Jurkat, Clone E6-1 (cell line): ENCODE results near the gene VPS54. TPM values are rescaled to one million over a fixed set of nuclear protein-coding genes. Genes with fewer than 3 reads are reported as not detected.
A peak's percentile ranks its signal among the peaks of the same experiment; 100 is the strongest.

Source experiments
- DNase-seq: peaks from one replicate; pipeline ENCODE4 v3.0.0-alpha.2; 2011; ENCODE audit warnings: low read depth, low spot score
- H3K4me3 ChIP-seq: 2 replicates; pipeline ENCODE4 v1.5.1; 2011; ENCODE audit warnings: mild to moderate bottlenecking, low read length, control low read depth, moderate library complexity
- polyA plus RNA-seq: library from polyadenylated mRNA; unstranded; fragments of >200 nt; gene quantifications from one replicate; pipeline ENCODE4 v1.2.1, GENCODE V29; 2012; ENCODE audit warnings: missing spikeins; ENCODE audit not compliant: insufficient read length, insufficient read depth

Gene VPS54, protein sequence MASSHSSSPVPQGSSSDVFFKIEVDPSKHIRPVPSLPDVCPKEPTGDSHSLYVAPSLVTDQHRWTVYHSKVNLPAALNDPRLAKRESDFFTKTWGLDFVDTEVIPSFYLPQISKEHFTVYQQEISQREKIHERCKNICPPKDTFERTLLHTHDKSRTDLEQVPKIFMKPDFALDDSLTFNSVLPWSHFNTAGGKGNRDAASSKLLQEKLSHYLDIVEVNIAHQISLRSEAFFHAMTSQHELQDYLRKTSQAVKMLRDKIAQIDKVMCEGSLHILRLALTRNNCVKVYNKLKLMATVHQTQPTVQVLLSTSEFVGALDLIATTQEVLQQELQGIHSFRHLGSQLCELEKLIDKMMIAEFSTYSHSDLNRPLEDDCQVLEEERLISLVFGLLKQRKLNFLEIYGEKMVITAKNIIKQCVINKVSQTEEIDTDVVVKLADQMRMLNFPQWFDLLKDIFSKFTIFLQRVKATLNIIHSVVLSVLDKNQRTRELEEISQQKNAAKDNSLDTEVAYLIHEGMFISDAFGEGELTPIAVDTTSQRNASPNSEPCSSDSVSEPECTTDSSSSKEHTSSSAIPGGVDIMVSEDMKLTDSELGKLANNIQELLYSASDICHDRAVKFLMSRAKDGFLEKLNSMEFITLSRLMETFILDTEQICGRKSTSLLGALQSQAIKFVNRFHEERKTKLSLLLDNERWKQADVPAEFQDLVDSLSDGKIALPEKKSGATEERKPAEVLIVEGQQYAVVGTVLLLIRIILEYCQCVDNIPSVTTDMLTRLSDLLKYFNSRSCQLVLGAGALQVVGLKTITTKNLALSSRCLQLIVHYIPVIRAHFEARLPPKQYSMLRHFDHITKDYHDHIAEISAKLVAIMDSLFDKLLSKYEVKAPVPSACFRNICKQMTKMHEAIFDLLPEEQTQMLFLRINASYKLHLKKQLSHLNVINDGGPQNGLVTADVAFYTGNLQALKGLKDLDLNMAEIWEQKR
- 8.5 TPM for polyA plus RNA-seq

DNA sequence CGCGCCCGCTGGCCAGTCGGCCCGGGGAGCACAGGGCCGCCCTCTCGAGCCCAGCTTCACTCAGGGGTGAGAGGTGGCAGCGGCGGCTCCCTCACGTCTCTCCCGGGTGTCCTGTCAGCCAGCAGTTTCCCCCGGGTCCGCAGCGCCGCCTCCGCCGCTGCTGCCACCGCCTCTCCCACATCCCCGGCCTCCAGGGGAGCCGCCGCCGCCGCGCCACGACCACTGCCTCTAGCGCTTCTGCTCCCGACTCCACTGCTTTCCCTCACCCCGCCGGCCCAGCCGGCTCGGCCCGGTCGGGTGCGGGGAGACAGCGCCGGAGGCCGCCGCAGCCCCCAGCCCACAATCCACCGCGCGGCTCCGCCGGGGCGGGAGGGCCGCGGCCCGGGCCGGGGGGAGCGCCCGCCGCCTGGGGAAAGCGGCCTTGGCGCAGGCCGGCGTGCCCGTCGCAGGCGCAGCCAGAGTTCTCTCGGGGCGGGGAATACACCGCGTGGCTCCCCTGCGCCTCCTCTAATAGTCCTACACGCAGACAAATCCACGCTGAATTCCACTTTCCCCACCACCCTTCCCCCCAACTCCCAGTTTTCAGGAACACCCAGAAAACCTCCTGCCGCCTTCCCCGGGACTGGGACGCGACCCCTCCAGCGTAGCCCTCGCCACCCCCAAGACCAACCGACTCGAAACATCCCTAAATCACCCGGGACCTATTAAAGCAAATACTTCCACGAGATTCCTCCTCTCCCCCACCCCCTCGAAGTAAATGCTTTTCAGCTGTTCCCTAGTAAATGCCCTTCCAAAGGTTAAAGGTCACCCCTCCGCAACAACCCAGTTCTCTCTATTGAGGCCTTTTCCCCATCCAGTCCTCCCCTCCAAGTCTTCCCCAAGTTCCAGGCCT is at the start of gene VPS54:
Gene VPS54 (minus strand): TSS at position 346 of the 892 bp plus-strand sequence. CDS start 35,429 bp downstream, outside the sequence.
- H3K4me3 ChIP-seq: peak within 1 kb of the TSS; percentile 78
- DNase-seq: no peak

DNA sequence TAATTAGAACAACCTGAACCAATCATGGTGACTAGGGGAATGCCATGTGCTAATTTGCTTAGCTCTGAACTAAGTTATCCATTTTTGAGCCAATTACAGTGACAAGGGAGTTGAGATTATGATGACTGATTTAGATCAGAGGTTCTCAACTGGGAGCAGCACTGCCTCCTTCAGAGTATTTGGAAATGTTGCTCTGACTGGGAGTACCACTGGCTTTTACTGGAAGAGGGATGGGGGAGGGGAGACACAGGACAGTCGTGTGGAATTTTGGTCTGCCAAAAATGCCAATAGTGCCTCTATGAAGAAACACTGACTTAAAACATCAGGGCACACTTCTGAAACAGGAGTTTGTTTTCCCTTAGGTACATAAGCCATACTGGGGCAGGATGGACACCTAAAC is 48.1 kb upstream of the VPS54 start:
- DNase-seq: no peak

DNA sequence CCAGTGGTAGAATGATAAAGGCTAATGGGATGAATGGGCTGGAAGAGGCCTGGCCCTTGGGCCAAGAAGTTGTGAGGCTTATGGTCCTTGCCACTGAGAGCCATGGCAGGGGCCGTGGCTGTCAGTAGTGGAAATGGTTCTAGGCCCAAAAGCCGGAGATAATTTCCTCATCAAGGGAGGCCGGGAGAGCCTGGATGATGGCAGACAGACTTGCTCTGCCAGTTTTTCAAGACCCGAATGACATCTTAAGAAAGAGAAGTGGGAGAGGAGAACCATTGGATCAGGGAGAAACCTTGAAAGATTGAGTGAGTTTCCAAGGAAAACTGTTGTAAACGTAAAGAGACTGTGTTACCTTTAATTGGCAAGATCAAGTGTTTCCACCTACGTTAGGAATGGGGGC is 46.3 kb upstream of the VPS54 start:
- DNase-seq: no peak
- H3K4me3 ChIP-seq: no peak overlapping the region

More for the DNA sequence above, 48.1 kb upstream of the VPS54 start:
- H3K4me3 ChIP-seq: no peak overlapping the region

DNA sequence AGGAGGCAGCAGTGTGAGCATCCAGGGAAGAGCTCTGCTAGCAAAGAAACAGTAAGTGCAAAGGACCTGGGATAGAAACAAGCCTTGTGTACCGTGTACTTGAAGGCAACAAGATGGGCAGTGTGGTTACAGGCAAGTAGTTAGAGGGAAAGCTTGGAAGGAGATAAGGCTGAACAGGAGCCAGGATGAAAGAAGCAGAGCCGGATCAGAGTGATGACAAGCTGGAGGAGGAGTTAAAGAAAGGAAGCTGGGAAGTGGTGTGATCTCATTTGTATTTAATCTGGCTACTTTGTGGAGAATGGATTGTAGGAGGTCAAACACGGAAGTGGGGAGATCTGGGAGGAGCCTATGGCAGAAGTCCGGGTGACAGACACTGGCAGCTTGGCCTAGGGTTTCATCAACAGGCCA is 44.7 kb upstream of the VPS54 start:
- DNase-seq: no peak
- H3K4me3 ChIP-seq: no peak overlapping the region

DNA sequence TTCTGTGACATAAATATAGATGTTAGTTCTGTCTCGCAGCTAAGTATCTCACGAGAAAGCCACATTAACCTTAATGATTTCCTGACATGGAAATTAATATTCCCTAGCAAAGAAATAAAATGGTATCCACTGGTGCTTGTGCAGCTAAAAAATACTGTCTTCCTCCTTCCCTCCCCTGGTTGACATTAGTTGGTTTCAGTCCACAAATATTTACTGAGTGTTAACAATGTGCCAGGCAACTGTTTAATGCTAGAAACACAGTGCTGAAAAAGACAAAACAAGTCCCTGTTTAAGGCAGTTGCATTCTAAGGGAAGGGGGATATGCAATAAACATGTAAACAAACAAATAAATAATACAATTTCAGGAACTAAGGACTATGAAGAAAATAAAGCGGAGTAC is 44.2 kb upstream of the VPS54 start:
- DNase-seq: no peak
- no peak overlapping the region for H3K4me3 ChIP-seq

DNA sequence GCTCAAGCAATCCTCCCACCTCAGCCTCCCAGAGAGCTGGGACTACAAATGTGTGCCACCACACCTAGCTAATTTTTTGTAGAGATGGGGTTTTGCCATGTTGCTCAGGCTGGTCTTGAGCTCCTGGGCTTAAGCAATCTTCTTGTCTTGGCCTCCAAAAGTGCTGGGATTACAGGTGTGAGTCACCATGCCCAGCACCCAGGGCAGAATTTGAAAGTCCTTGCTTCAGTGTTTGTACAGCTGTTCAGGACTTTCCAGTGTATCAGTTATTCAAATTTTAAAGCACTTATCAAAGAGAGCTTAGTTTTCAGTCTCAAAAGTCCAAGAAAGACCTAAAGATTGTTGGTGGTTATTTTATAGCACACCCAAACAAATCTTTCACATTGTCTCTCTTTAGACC is 43.6 kb upstream of the VPS54 start:
- no peak overlapping the region for H3K4me3 ChIP-seq
- DNase-seq: no peak

DNA sequence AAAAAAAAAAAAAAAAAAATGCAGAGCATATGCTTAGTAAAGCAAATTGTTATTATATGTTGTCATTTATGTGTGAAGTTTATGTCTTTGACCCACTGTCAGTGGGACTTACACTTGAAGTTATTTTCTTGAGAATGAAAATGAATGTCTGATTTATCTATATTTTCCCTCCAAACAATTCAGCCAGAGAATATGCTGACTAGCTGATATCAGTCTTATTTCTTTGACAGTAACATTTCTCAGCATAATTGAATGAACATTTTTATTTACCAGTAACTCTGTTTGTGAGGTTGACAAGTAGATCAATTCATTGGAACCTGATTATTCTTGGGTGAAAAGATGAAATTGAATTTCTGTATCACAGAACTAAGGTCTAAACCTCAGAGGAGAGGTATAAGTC is 40.0 kb upstream of the VPS54 start:
- no peak for DNase-seq

DNA sequence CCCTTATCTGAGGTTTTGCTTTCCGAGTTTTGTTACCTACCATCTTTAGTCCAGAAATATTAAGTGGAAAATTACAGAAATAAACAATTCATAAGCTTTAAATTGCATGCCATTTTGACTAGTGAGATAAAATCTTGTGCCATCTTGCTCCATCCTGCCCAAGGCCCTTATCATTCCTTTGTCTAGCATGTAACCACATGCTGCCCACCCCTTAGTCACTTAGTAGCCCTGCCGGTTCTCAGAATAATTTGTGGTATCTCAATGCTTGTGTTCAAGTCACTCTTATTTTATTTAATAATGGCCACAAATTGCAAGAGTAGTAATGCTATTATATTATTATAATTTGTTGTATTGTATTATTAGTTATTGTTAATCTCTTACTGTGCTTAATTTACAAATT is 36.8 kb upstream of the VPS54 start:
- DNase-seq: no peak
- no peak overlapping the region for H3K4me3 ChIP-seq

More for the DNA sequence above, 40.0 kb upstream of the VPS54 start:
- H3K4me3 ChIP-seq: no peak overlapping the region

DNA sequence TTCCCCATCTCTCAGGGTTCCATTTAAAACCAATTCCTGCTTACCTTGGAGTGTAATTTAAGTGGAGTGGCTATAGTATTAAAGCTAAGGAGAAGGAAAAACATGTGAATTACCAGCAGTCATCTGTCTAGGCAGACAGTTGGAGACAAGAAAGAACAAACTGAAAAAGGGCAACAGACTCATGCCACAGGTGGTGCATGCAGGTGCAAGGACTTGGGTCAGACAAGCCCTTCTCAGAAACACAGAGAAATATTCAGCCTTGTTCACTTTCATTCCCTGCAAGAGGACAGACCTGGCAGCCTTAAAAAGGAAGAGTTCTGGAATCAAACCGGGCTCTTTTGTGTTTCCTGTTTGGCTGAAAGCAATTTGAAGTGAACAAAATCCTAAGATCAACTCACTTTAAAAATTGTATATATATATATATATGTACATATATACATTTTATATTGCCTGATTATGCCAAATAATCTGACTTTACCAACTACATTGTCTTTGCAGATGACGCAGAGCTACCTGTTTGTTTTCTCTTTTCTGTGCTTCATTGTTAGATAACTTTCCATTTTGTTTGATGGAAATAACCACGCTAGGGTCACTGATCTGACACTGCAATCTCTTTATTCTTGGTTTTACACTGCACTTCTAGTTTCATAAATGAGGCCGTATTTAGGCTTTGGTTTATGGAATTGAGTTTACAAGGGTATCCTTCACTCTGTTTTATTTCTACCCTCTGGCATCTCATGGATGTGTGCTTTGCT is 35.1 kb upstream of the VPS54 start:
- H3K4me3 ChIP-seq: no peak overlapping the region
- DNase-seq: peak; percentile 31

DNA sequence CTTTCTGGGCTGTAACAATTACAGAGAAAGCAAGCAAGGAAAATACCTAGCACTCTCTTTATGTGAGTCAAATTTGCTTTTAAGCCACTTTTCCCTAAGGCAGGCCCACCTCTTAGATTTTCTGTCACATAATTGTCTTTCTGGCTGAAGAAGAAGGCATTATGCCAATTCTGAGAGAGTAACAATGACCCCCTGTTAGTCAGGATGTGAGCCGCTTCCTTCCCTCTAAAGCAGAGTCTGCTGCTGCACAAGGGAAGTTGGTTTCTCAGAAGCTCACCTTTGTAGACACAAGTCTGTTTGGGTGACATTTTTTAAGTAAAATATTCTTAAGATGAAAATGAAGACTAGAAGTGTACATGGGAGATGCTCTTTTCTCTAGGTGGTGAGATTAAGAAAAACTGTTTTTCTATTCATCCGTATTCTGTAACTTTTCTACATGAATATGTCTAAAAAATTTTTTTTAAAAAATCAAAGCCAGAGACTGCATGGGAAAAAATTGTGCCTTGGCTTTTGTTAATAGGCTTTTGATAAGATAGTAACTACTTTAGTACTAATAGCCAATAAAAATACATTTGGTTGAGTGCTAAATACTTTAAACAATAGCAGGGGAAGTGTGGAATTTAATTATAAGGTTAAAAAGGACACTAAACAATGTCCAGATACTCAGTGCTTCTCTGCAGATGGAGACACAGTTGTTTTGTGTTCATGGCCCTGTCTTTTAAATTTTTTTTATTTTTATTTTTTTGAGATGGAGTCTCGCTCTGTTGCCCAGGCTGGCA is 33.4 kb upstream of the VPS54 start:
- no peak overlapping the region for H3K4me3 ChIP-seq
- peak; percentile 54 for DNase-seq

DNA sequence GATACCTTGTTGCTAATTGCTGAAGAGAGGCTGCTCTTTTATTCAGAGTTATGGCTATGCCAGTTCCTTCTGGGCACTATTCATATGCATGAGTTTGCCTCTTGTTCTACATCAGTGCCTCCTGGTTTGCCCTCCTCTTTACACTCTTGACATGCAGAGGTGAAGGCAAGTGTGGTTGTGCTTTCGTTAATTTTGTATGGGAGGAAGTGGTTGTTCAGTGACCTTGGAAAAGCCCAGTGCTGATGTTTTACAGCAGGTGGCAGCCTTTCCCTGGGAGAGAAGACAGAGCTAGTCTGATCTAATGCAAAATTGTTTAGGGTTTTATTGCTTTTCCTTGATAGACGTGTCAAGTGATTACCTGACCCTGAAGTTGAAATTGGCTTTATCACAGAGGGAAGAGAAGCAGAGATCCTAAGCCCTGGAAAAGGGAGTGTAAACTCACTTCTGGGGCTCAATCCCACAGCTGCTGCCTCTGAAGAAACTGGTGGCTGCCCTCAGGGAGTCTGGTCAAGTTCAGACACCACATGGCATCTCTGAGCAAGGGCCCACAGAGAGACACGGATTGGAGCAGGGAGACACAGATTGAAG is 30.5 kb upstream of the VPS54 start:
- no peak overlapping the region for H3K4me3 ChIP-seq
- peak; percentile 84 for DNase-seq

DNA sequence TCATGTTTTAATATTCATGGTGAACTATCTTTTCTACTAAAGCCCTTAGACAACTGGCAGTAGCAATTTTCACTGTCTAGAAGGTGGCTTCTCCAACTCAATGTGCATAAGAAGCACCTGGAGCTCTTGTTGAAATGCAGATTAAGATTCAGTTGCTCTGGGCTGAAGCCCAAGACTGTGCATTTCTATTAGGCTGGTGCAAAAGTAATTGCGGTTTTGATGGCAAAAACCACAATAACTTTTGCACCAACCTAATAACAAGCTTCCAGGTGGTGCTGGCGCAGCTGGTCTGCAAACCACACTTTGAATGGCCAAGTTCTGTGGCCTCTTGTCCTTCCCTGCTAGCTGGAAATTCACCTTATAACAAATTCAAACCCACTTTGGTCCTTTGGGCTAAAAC is 26.7 kb upstream of the VPS54 start:
- no peak overlapping the region for H3K4me3 ChIP-seq
- DNase-seq: no peak

DNA sequence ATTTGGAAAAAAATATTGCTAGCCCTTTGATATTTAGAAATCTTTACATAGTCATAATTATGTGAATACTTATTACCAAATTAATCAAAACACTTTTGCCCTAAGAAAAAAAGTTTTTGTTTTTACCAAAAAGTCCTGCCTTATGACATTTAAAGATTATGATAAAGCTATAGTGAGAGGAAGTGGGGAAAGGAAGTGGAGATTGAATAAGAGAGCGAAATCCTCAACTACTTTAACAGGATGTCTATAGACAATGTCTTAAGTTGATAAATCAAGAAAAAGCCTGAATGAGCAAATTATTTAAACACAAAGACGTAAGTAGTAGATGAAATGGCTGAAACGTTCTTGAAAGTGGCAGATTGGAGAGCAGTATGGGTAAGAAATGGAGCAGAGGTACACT is 20.9 kb upstream of the VPS54 start:
- no peak for DNase-seq

DNA sequence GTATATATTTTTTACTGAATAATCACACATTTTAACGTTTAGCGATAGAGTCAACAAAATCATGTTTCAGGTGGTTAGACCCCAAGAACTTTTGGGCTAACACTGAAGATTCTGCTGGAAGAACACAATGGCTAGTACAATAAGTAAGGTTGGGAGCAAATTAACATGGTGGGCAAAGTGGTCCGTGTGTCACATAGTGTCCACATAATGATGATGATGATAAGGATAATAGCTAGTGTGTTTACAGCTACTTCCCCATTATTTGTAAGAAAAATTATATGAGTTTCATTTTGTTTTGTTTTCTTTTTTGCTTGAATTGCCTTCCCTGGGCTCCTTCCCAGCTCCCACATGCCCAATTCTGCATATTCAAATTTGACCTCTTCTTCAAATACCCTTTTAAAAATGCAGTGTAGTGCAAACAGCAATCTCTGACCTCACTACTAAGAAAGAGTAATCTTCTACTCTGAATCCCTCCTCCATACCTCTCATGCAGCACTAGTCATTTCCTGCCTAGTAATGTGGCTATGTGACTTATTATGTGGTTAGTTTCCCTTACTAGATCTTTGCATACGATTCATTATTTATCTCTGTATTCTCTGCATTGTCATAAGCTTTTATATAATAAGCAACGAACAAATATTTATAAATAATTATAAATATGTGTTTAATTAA is 16.9 kb upstream of the VPS54 start:
- peak; percentile 81 for DNase-seq

More for the DNA sequence above, 20.9 kb upstream of the VPS54 start:
- H3K4me3 ChIP-seq: no peak overlapping the region

DNA sequence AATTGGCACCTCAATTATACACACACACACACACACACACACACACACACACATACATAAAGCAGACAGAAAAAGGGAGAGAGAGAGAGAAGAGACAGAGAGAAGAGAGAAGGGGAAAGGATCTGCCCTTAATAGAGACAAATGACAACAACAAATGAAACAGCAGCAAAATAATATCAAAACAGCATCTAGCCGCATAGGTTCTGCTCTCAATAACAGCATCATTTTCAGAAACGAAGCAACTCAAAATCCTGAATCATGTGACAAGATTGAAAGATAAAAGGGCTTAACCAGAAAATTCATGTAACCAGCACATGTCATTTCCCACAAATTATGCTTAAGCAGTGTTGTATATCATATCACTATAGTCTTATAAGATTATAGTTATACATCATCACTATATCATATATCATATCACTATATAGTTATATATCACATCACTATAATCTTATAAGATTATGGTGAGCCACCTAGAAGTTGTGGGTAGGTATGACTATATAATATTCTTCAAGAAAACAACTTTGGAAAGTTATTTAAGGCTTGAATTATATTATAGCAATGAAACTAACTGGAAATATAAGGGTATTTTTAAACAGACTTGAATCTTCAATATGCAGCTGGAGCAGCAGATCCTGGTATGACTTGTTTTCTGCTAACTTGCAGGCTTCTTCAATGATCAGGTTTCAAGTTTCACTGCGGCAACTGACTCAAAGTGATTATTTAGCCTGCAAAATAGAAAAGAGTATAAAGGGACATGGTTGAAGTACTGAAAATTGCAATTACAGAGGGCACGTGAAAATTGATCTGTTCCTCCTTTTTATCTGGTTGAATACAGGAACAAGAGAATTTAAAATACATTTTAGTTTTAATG is 16.1 kb upstream of the VPS54 start:
- H3K4me3 ChIP-seq: no peak overlapping the region
- DNase-seq: no peak

More for the DNA sequence above, 16.9 kb upstream of the VPS54 start:
- H3K4me3 ChIP-seq: no peak overlapping the region
